HCT116 (cell line): ENCODE results near the gene MYBPH. TPM values are rescaled to one million over a fixed set of nuclear protein-coding genes. Genes with fewer than 3 reads are reported as not detected.

Experiments
- ATAC-seq: fragments of 200-7000 bp; cut with Tn5 transposase; 2 replicates; pipeline ENCODE4 v1.9.1; 2020; ENCODE audit warnings: mild to moderate bottlenecking, moderate library complexity
- BruUV-seq: library from RNA; stranded (reverse); fragments of 400-500 nt; replicated peaks from 2 replicates; lab custom pipeline; 2021; lab: Mats Ljungman, UMichigan
- CTCF ChIA-PET: fragments of 300-600 bp; sonication (Branson Sonifier 250); formaldehyde crosslinking; loops from one replicate; lab custom pipeline; 2021; ENCODE audit warnings: antibody characterized with exemption; lab: Charles Lee
- POLR2A ChIA-PET: fragments of 300-600, 350-600 bp; sonication (Branson Sonifier 250); formaldehyde crosslinking; loops from one replicate; lab custom pipeline; 2021; ENCODE audit warnings: antibody characterized with exemption; lab: Charles Lee
- RAD21 ChIA-PET, 2 experiments: fragments of 300-600 bp; sonication (Branson Sonifier 250); formaldehyde crosslinking; loops; one replicate each; lab custom pipeline; 2023; ENCODE audit warnings: low total read pairs in 2 of 2; ENCODE audit not compliant: uncharacterized antibody in 2 of 2, unreplicated experiment in 2 of 2, low non-redundant PET in 1 of 2; lab: Charles Lee
- DNase-seq: peaks from one replicate; pipeline ENCODE4 v3.0.0-alpha.2; 2010; ENCODE audit warnings: low read depth, low spot score
- H2AFZ ChIP-seq: fragments of 200-600 bp; shearing (Covaris generic), sonication (generic); 2 replicates; pipeline ENCODE4 v1.6.1; 2017; ENCODE audit warnings: low read depth, mixed run types, mixed read lengths, antibody characterized with exemption, low read length; ENCODE audit not compliant: poor library complexity, severe bottlenecking
- H3K27ac ChIP-seq: 2 replicates; pipeline ENCODE4 v1.5.1; 2012; ENCODE audit warnings: low read depth, low read length
- H3K27me3 ChIP-seq: fragments of 200-600 bp; sonication (generic); 2 replicates; pipeline ENCODE4 v1.6.1; 2016; ENCODE audit warnings: mixed run types, low read length, mixed read lengths; ENCODE audit not compliant: insufficient read depth
- H3K36me3 ChIP-seq, 2 experiments: fragments of 200-500 bp in 1 of 2; fragments of 200-600 bp in 1 of 2; sonication (Bioruptor generic) in 1 of 2; sonication (generic) in 1 of 2; 2 replicates each; pipeline versions ENCODE4 v1.5.1 to v1.6.1; 2014 to 2016; ENCODE audit warnings: low read length in 2 of 2, inconsistent platforms in 1 of 2, mixed read lengths in 1 of 2, mixed run types in 1 of 2; ENCODE audit not compliant: insufficient read depth in 2 of 2, control insufficient read depth in 1 of 2
- H3K4me1 ChIP-seq, 2 experiments: fragments of 200-600 bp in 1 of 2; sonication (generic) in 1 of 2; 2 replicates each; pipeline versions ENCODE4 v1.5.1 to v1.6.1; 2012 to 2017; ENCODE audit warnings: low read length in 2 of 2, inconsistent platforms in 1 of 2, mild to moderate bottlenecking in 1 of 2, mixed read lengths in 1 of 2, mixed run types in 1 of 2, moderate library complexity in 1 of 2; ENCODE audit not compliant: insufficient read depth in 2 of 2, control insufficient read depth in 1 of 2
- H3K4me2 ChIP-seq: fragments of 200-600 bp; sonication (generic); 2 replicates; pipeline ENCODE4 v1.6.1; 2017; ENCODE audit warnings: mixed run types, low read length, mixed read lengths
- H3K4me3 ChIP-seq, 2 experiments: fragments of 200-600 bp in 1 of 2; sonication (generic) in 1 of 2; replicated peaks in 1 of 2; 2 replicates each; pipeline ENCODE4 v1.5.1; 2011 to 2016; ENCODE audit warnings: low read length in 2 of 2, control low read depth in 1 of 2, low read depth in 1 of 2, mild to moderate bottlenecking in 1 of 2, mixed read lengths in 1 of 2, mixed run types in 1 of 2
- H3K79me2 ChIP-seq: fragments of 200-600 bp; sonication (generic); 2 replicates; pipeline ENCODE4 v1.6.1; 2017; ENCODE audit warnings: mild to moderate bottlenecking, mixed run types, low read length, moderate library complexity, mixed read lengths; ENCODE audit not compliant: insufficient read depth
- H3K9ac ChIP-seq: fragments of 200-600 bp; sonication (generic); 2 replicates; pipeline ENCODE4 v1.6.1; 2016; ENCODE audit warnings: low read length, mixed read lengths
- H3K9me2 ChIP-seq: fragments of 200-600 bp; sonication (generic), shearing (Covaris generic); 2 replicates; pipeline ENCODE4 v1.6.1; 2017; ENCODE audit warnings: mixed run types, mild to moderate bottlenecking, moderate library complexity; ENCODE audit not compliant: insufficient read depth
- H3K9me3 ChIP-seq, 2 experiments: fragments of 200-500 bp in 1 of 2; fragments of 200-600 bp in 1 of 2; sonication (Bioruptor generic) in 1 of 2; sonication (generic) in 1 of 2; 2 replicates each; pipeline ENCODE4 v1.6.1; 2014 to 2017; ENCODE audit warnings: low read length in 2 of 2, mixed read lengths in 2 of 2, inconsistent platforms in 1 of 2, low read depth in 1 of 2, mild to moderate bottlenecking in 1 of 2, mixed run types in 1 of 2, moderate library complexity in 1 of 2; ENCODE audit not compliant: control insufficient read depth in 1 of 2, insufficient read depth in 1 of 2
- H4K20me1 ChIP-seq: fragments of 200-600 bp; sonication (generic), shearing (Covaris generic); 2 replicates; pipeline ENCODE4 v1.6.1; 2017; ENCODE audit warnings: mixed run types, mild to moderate bottlenecking, moderate library complexity; ENCODE audit not compliant: insufficient read depth
- CBX3 ChIP-seq: IDR thresholded peaks from 2 replicates; pipeline ENCODE4 v1.6.1; 2012; ENCODE audit warnings: low read depth
- RAD21 ChIP-seq: IDR thresholded peaks from 2 replicates; pipeline ENCODE4 v1.6.1; 2012; ENCODE audit warnings: low read depth, mild to moderate bottlenecking
- intact Hi-C: fragments of 100-400 bp; cut with micrococcal nuclease; formaldehyde crosslinking; loops from 2 replicates; pipeline ENCODE4 v1.10.0; 2022
- total RNA-seq: library from RNA; stranded (reverse); gene quantifications from one replicate; pipeline ENCODE4 v1.2.1, GENCODE V29; 2021; ENCODE audit not compliant: unreplicated experiment
- TF ChIP-seq, protein P1 (sequence below), 3 experiments: fragments of 200-600 bp in 1 of 3; sonication (generic) in 1 of 3; IDR thresholded peaks in 2 of 3; conservative IDR thresholded peaks in 1 of 3; 2 replicates each; pipeline ENCODE4 v1.5.1; 2012 to 2017; ENCODE audit warnings: low read depth in 2 of 3, low read length in 2 of 3, antibody characterized with exemption in 1 of 3, borderline replicate concordance in 1 of 3, control low read depth in 1 of 3, mild to moderate bottlenecking in 1 of 3, mixed read lengths in 1 of 3, mixed run types in 1 of 3, moderate library complexity in 1 of 3; ENCODE audit not compliant: insufficient read depth in 1 of 3

MYBPH gene
- total RNA-seq, 1 experiment from 2014 or later = 0.22 TPM

DNA sequence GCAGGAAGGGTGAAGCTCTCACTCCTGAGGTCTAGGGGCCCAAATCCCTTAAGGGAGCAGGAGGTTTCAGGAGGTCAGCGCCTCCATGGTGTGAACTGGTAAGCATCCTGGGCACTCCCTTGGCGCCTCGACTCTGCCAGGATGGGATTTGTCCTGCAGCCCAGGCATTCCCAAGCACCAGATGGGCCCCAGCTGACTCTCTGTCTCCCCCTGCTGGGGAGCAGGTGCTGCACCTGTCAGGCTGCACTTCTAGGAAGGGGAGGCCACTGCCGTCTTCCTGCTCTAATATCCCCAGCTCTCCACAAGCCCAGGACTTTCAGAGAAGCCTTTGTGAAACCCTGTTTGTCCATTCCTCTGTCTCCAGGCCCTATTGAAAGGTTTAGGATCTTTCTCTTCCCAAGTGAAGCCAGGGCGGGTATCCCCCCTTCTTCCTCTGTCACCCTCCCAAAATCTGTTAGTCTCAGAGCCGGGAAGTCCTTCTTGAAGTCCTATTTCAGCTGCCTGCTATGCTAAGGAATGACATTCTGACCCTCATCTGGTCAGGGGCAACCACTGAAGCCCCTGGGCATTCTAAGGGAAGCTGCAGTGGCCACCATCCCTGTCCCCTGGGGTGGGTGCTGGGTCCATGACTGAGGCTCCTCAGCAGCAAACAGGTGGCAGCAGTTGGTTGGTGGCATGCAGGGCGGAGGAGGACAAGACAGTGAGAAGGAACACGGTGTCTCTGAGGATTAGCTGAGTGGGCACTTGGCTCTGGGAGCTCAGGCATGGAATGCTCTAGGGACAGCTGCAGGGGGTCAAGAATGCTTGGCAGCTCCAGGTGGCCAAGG lies 3.2 kb downstream of the MYBPH start:
- ChIA-PET RAD21 (interaction anchor here (0.5 to 2.4 kb wide), 6 partner anchors 39 to 133 kb away, joined by 3 to 9 read pairs (median 5); no protein-coding TSS in a partner anchor), POLR2A (no interaction called here), CTCF (interaction anchor here (0.7 to 4.3 kb wide), 19 partner anchors 8 to 139 kb away, joined by 3 to 43 read pairs (median 5); partner anchors contain the start of gene ADORA1)
- H3K4me2 ChIP-seq = peak overlapping the region; percentile 52
- no peak overlapping the region for H2AFZ ChIP-seq
- DNase-seq = no peak
- TF ChIP-seq CBX3 (no peak), RAD21 (peak; percentile 78)
- TF ChIP-seq, protein P1, sequence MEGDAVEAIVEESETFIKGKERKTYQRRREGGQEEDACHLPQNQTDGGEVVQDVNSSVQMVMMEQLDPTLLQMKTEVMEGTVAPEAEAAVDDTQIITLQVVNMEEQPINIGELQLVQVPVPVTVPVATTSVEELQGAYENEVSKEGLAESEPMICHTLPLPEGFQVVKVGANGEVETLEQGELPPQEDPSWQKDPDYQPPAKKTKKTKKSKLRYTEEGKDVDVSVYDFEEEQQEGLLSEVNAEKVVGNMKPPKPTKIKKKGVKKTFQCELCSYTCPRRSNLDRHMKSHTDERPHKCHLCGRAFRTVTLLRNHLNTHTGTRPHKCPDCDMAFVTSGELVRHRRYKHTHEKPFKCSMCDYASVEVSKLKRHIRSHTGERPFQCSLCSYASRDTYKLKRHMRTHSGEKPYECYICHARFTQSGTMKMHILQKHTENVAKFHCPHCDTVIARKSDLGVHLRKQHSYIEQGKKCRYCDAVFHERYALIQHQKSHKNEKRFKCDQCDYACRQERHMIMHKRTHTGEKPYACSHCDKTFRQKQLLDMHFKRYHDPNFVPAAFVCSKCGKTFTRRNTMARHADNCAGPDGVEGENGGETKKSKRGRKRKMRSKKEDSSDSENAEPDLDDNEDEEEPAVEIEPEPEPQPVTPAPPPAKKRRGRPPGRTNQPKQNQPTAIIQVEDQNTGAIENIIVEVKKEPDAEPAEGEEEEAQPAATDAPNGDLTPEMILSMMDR (IDR thresholded peaks at IDR 0.05 in 2 of 3, conservative IDR thresholded peaks at IDR 0.05 in 1 of 3; ENCODE audit: borderline replicate concordance in 1 of 3, insufficient read depth in 1 of 3, low read depth in 2 of 3, low read length in 2 of 3) = peak; percentile 75 to 93 (median 84)
- no peaks in the 10 kb centered on the region for H4K20me1 ChIP-seq
- no peaks in the 10 kb centered on the region for H3K27me3 ChIP-seq
- H3K79me2 ChIP-seq = no peaks in the 10 kb centered on the region
- no peak overlapping the region for H3K4me3 ChIP-seq
- H3K9me2 ChIP-seq = no peaks in the 10 kb centered on the region
- no TSS peak for BruUV-seq
- peaks cover 18 to 67% of the 10 kb centered on the region in 2 experiments for H3K4me1 ChIP-seq
- no peak overlapping the region for H3K27ac ChIP-seq
- H3K9ac ChIP-seq = no peak overlapping the region
- peak; percentile 87 for ATAC-seq
- intact Hi-C loops = loop anchor here (1.0 kb wide), 2 partner anchors 54 to 132 kb away; no protein-coding TSS in a partner anchor
- H3K9me3 ChIP-seq = no peaks in the 10 kb centered on the region
- no peaks in the 10 kb centered on the region for H3K36me3 ChIP-seq
